ENCODE data around the gene SUSD6. TPM values are rescaled to one million over a fixed set of nuclear protein-coding genes. Genes with fewer than 3 reads are reported as not detected.

Gene SUSD6
- total and polyA plus RNA-seq, 9 of the 15 experiments (the other 6 are each of a cell fraction or from before 2014, with no cell fraction given): 2.9 to 20.7 (median 5.6) TPM

GRCh38 chr14:69630360-69630759 is 19.0 kb downstream of the SUSD6 start:
- in situ Hi-C loops (cut with MboI): no loop called here
- TF ChIP-seq STAT6 (CRISPR knock-in tag; IDR thresholded peaks at IDR 0.05): no peak
- TF ChIP-seq THAP7 (CRISPR knock-in tag; IDR thresholded peaks at IDR 0.05): no peak
- TF ChIP-seq FOS (IDR thresholded peaks at IDR 0.05; ENCODE audit: extremely low read depth, insufficient read length): no peak
- TF ChIP-seq HNRNPL (IDR thresholded peaks at IDR 0.05; ENCODE audit: low read depth, low read length): no peak
- TF ChIP-seq MYBL2 (IDR thresholded peaks at IDR 0.05; ENCODE audit: low read depth): no peak
- no peak for TF ChIP-seq MYBL2 (CRISPR knock-in tag; IDR thresholded peaks at IDR 0.05; ENCODE audit: borderline replicate concordance)
- TF ChIP-seq PHF21A (IDR thresholded peaks at IDR 0.05; ENCODE audit: borderline replicate concordance, low read depth): no peak
- no peak for TF ChIP-seq SIX5 (IDR thresholded peaks at IDR 0.05; ENCODE audit: borderline replicate concordance in 1 of 2, insufficient read depth in 1 of 2, low read depth in 1 of 2, low read length in 2 of 2)
- no peak for TF ChIP-seq HDAC3 (IDR thresholded peaks at IDR 0.05; ENCODE audit: borderline replicate concordance, partially characterized antibody)
- no peak for TF ChIP-seq CBFA2T2 (conservative IDR thresholded peaks at IDR 0.05)
- TF ChIP-seq BRD4 (IDR thresholded peaks at IDR 0.05): no peak
- no peak for TF ChIP-seq ZNF780A (CRISPR knock-in tag; IDR thresholded peaks at IDR 0.05)
- TF ChIP-seq ZNF511 (CRISPR knock-in tag; IDR thresholded peaks at IDR 0.05): no peak
- no peak for TF ChIP-seq ZBTB1 (CRISPR knock-in tag; IDR thresholded peaks at IDR 0.05; ENCODE audit: borderline replicate concordance, low read depth)
- no peak for TF ChIP-seq ZBTB7A (IDR thresholded peaks at IDR 0.05; ENCODE audit: borderline replicate concordance, control insufficient read depth, low read depth, low read length)
- TF ChIP-seq RBM34 (IDR thresholded peaks at IDR 0.05; ENCODE audit: borderline replicate concordance, insufficient read depth, low read length): no peak
- TF ChIP-seq XRCC3 (IDR thresholded peaks at IDR 0.05): no peak
- Histone ChIP-seq H3K9ac (ENCODE audit: insufficient read depth in 1 of 2, low read depth in 2 of 2, low read length in 2 of 2) (no peak overlapping the region), H3K27ac (ENCODE audit: extremely low read depth, low read depth, low read length) (no peak overlapping the region; the same call in 1 of the 3 replicates), H3K9me3 (replicated peaks; ENCODE audit: control insufficient read depth, insufficient read depth, low read depth, low read length) (no peaks in the 10 kb centered on the region), H3K36me3 (ENCODE audit: control insufficient read depth, insufficient read depth, low read length) (peaks cover 3% of the 10 kb centered on the region; the same call in 2 of the 3 replicates), H4K20me1 (replicated peaks; ENCODE audit: control insufficient read depth, insufficient read depth, low read length) (no peaks in the 10 kb centered on the region), H3K4me3 (no peak overlapping the region), H3K9me1 (ENCODE audit: control insufficient read depth, insufficient read depth, low read length) (no peaks in the 10 kb centered on the region), H2AFZ (ENCODE audit: low read depth, low read length) (no peak overlapping the region), H3K79me2 (ENCODE audit: control insufficient read depth, insufficient read depth, low read length) (peaks cover 99% of the 10 kb centered on the region), H3K4me2 (ENCODE audit: insufficient read depth, low read length) (no peak overlapping the region), H3K4me1 (replicated peaks in 1 of 2; ENCODE audit: control insufficient read depth in 2 of 2, insufficient read depth in 2 of 2, low read length in 2 of 2) (peaks cover 11 to 82% of the 10 kb centered on the region in 2 experiments; a peak in 4 of 5 replicates), H3K27me3 (ENCODE audit: control insufficient read depth in 2 of 2, insufficient read depth in 2 of 2, low read length in 2 of 2) (no peaks in the 10 kb centered on the region)
- intact Hi-C loops (cut with micrococcal nuclease): no loop called here
- no peak for ATAC-seq
- BruUV-seq (replicated peaks): no TSS peak
- 56% methylated on average over 2 of the region's 2 CpGs for WGBS (ENCODE audit: insufficient coverage, low coverage, missing lambda C conversion rate)
- no peak for DNase-seq (ENCODE audit: extremely low read depth in 1 of 4, low spot score in 3 of 4)
- no peak for FAIRE-seq
- POLR2A ChIA-PET: interaction anchor here (0.6 to 1.4 kb wide), 4 partner anchors 14 to 308 kb away, joined by 3 to 5 read pairs (median 4); no protein-coding TSS in a partner anchor
- CTCF ChIA-PET (ENCODE audit: low intra/inter-chr PET ratio): interaction anchor here (0.6 kb wide), 1 partner anchor 523 kb away, joined by 3 read pairs; no protein-coding TSS in a partner anchor
